SK-N-SH (cell line): ENCODE results near the gene RPL29. TPM values are rescaled to one million over a fixed set of nuclear protein-coding genes. Genes with fewer than 3 reads are reported as not detected.
A peak's percentile ranks its signal among the peaks of the same experiment; 100 is the strongest.

Experiments used
- CTCF ChIA-PET: fragments of 300-600, 350-600 bp; formaldehyde crosslinking; extraction: SDS; loops from one replicate; lab custom pipeline; 2021; lab: Yijun Ruan, JAX
- POLR2A ChIA-PET: fragments of 350-600 bp; sonication (Branson Sonifier 250); formaldehyde crosslinking; extraction: SDS; loops from one replicate; lab custom pipeline; 2020; ENCODE audit warnings: antibody characterized with exemption, inconsistent platforms; lab: Yijun Ruan, JAX
- DNase-seq: peaks from one replicate; pipeline ENCODE4 v3.0.0; 2012
- H2AFZ ChIP-seq: fragments of 200-600 bp; sonication (generic); 2 replicates; pipeline ENCODE4 v1.8.1; 2016; ENCODE audit warnings: antibody characterized with exemption, mild to moderate bottlenecking, low read depth
- H3F3A ChIP-seq: fragments of 200-600 bp; sonication (generic); replicated peaks from 2 replicates; pipeline ENCODE3; 2016; ENCODE audit warnings: antibody characterized with exemption, mild to moderate bottlenecking; ENCODE audit not compliant: insufficient read depth
- H3K27ac ChIP-seq, 2 experiments: fragments of 200-500 bp in 1 of 2; fragments of 200-600 bp in 1 of 2; sonication (Bioruptor generic) in 1 of 2; sonication (generic), shearing (Covaris generic) in 1 of 2; 2 replicates each; pipeline versions ENCODE4 v1.5.1 to v1.6.1; 2014 to 2016; ENCODE audit warnings: low read depth in 2 of 2, inconsistent platforms in 1 of 2, low read length in 1 of 2, mild to moderate bottlenecking in 1 of 2, mixed read lengths in 1 of 2
- H3K27me3 ChIP-seq: fragments of 200-600 bp; sonication (generic), shearing (Covaris generic); 2 replicates; pipeline ENCODE4 v1.6.1; 2016; ENCODE audit warnings: mixed run types; ENCODE audit not compliant: insufficient read depth
- H3K36me3 ChIP-seq, 2 experiments: fragments of 200-500 bp in 1 of 2; fragments of 200-600 bp in 1 of 2; sonication (Bioruptor generic) in 1 of 2; sonication (generic) in 1 of 2; replicated peaks in 1 of 2; 2 replicates each; pipeline versions ENCODE3 to v1.5.1; 2014 to 2016; ENCODE audit warnings: low read length in 1 of 2, mild to moderate bottlenecking in 1 of 2; ENCODE audit not compliant: insufficient read depth in 2 of 2, control insufficient read depth in 1 of 2
- H3K4me1 ChIP-seq, 2 experiments: fragments of 200-500 bp in 1 of 2; fragments of 200-600 bp in 1 of 2; sonication (Bioruptor generic) in 1 of 2; sonication (generic), shearing (Covaris generic) in 1 of 2; 2 replicates each; pipeline versions ENCODE4 v1.5.1 to v1.6.1; 2014 to 2016; ENCODE audit warnings: low read depth in 1 of 2, low read length in 1 of 2, mixed run types in 1 of 2; ENCODE audit not compliant: insufficient read depth in 2 of 2, control insufficient read depth in 1 of 2
- H3K4me2 ChIP-seq: fragments of 200-600 bp; sonication (generic), shearing (Covaris generic); 2 replicates; pipeline ENCODE4 v1.6.1; 2017; ENCODE audit warnings: mixed run types
- H3K4me3 ChIP-seq, 2 experiments: fragments of 200-500 bp in 1 of 2; fragments of 200-600 bp in 1 of 2; sonication (Bioruptor generic) in 1 of 2; sonication (generic), shearing (Covaris generic) in 1 of 2; 2 replicates each; pipeline versions ENCODE4 v1.5.1 to v1.8.1; 2014 to 2016; ENCODE audit warnings: low read depth in 2 of 2, inconsistent platforms in 1 of 2, low read length in 1 of 2, mild to moderate bottlenecking in 1 of 2, mixed read lengths in 1 of 2, moderate library complexity in 1 of 2
- H3K79me2 ChIP-seq: fragments of 200-600 bp; sonication (generic); 2 replicates; pipeline ENCODE4 v1.8.1; 2017; ENCODE audit warnings: mild to moderate bottlenecking; ENCODE audit not compliant: insufficient read depth
- H3K9ac ChIP-seq: fragments of 200-600 bp; sonication (generic); 2 replicates; pipeline ENCODE4 v1.6.1; 2017; ENCODE audit warnings: mixed run types
- H3K9me2 ChIP-seq: fragments of 200-600 bp; sonication (generic); 2 replicates; pipeline ENCODE4 v1.6.1; 2017; ENCODE audit warnings: mixed run types
- H3K9me3 ChIP-seq: fragments of 200-600 bp; sonication (generic); 2 replicates; pipeline ENCODE4 v1.6.1; 2017; ENCODE audit warnings: mixed run types, mild to moderate bottlenecking, moderate library complexity
- H4K20me1 ChIP-seq: fragments of 200-600 bp; sonication (generic); 2 replicates; pipeline ENCODE4 v1.6.1; 2017; ENCODE audit warnings: mild to moderate bottlenecking, mixed run types; ENCODE audit not compliant: insufficient read depth
- CTCF ChIP-seq: fragments of 200-600 bp; sonication (generic); IDR thresholded peaks from 2 replicates; pipeline ENCODE4 v1.6.1; 2017; ENCODE audit warnings: antibody characterized with exemption, mild to moderate bottlenecking, moderate library complexity
- ELF1 ChIP-seq: IDR thresholded peaks from 2 replicates; pipeline ENCODE4 v1.4.0; 2012
- EP300 ChIP-seq, 2 experiments: IDR thresholded peaks; 2 replicates each; pipeline versions ENCODE4 v1.4.0 to v1.6.1; 2012; ENCODE audit warnings: borderline replicate concordance in 1 of 2, low read depth in 1 of 2, low read length in 1 of 2
- EZH2phosphoT487 ChIP-seq: fragments of 200-600 bp; sonication (generic); IDR thresholded peaks from 2 replicates; pipeline ENCODE4 v1.6.1; 2017; ENCODE audit warnings: low read depth, mixed run types, mild to moderate bottlenecking, antibody characterized with exemption, moderate library complexity, borderline replicate concordance
- FOXJ3 ChIP-seq: sonication (generic); formaldehyde crosslinking; IDR thresholded peaks from 2 replicates; pipeline ENCODE4 v1.5.1; 2020; ENCODE audit warnings: mild to moderate bottlenecking, missing genetic modification reagents
- GABPA ChIP-seq: IDR thresholded peaks from 2 replicates; pipeline ENCODE4 v1.4.0; 2012; ENCODE audit warnings: low read depth, mild to moderate bottlenecking
- GATA2 ChIP-seq: sonication (generic); formaldehyde crosslinking; IDR thresholded peaks from 2 replicates; pipeline ENCODE4 v1.5.0; 2020; ENCODE audit warnings: mild to moderate bottlenecking, missing genetic modification reagents
- IRF3 ChIP-seq: fragments of 150-350 bp; IDR thresholded peaks from 2 replicates; pipeline ENCODE4 v1.6.1; 2016; ENCODE audit warnings: mild to moderate bottlenecking, low read depth, low read length
- MAX ChIP-seq: IDR thresholded peaks from 2 replicates; pipeline ENCODE4 v1.4.0; 2012; ENCODE audit warnings: low read depth
- MXI1 ChIP-seq: IDR thresholded peaks from 2 replicates; pipeline ENCODE4 v1.6.1; 2012; ENCODE audit warnings: mild to moderate bottlenecking, low read depth, low read length, improper control_type of control experiment
- POLR2AphosphoS5 ChIP-seq: IDR thresholded peaks from 2 replicates; pipeline ENCODE4 v1.6.1; 2012; ENCODE audit warnings: low read depth, low read length
- RAD21 ChIP-seq: IDR thresholded peaks from 2 replicates; pipeline ENCODE4 v1.6.1; 2012; ENCODE audit warnings: mild to moderate bottlenecking, low read length
- RCOR1 ChIP-seq: fragments of 150-350 bp; IDR thresholded peaks from 2 replicates; pipeline ENCODE4 v1.6.1; 2017; ENCODE audit warnings: antibody characterized with exemption, low read length
- RFX5 ChIP-seq: IDR thresholded peaks from 2 replicates; pipeline ENCODE4 v1.6.1; 2012; ENCODE audit warnings: mild to moderate bottlenecking, improper control_type of control experiment, low read length
- RXRA ChIP-seq: IDR thresholded peaks from 2 replicates; pipeline ENCODE4 v1.4.0; 2012; ENCODE audit warnings: low read depth, mild to moderate bottlenecking, borderline replicate concordance
- SMC3 ChIP-seq: IDR thresholded peaks from 2 replicates; pipeline ENCODE4 v1.6.1; 2012; ENCODE audit warnings: low read depth, low read length, improper control_type of control experiment
- TAF1 ChIP-seq: IDR thresholded peaks from 2 replicates; pipeline ENCODE4 v1.6.1; 2012; ENCODE audit warnings: low read depth, mild to moderate bottlenecking, low read length, moderate library complexity, borderline replicate concordance
- TCF12 ChIP-seq: IDR thresholded peaks from 2 replicates; pipeline ENCODE4 v1.4.0; 2012
- YY1 ChIP-seq: IDR thresholded peaks from 2 replicates; pipeline ENCODE4 v1.4.0; 2012; ENCODE audit warnings: low read depth, mild to moderate bottlenecking
- ZBTB33 ChIP-seq: IDR thresholded peaks from 2 replicates; pipeline ENCODE4 v1.4.0; 2012; ENCODE audit warnings: low read depth, borderline replicate concordance
- WGBS: methylation state at CpG from one replicate; pipeline ENCODE4 v1.1.6; 2017; ENCODE audit warnings: low lambda C conversion rate; 5-methylcytosine and 5-hydroxymethylcytosine counted together
- polyA plus RNA-seq, 3 experiments: library from polyadenylated mRNA; depleted of rRNA; stranded (reverse); fragments of >200 nt; gene quantifications; 2 replicates each; pipeline ENCODE4 v1.2.3, GENCODE V29; 2012

The RPL29 gene
- polyA plus RNA-seq, 1 of the 3 experiments (the other 2 are of a cell fraction): 3,173 TPM

- no CpG with 5 or more reads among the region's 10 CpGs for WGBS
- Histone ChIP-seq H3K36me3 (no peaks in the 10 kb centered on the region), H3K4me2 (no peak overlapping the region), H3K9ac (no peak overlapping the region), H3K4me1 (peaks cover 0 to 83% of the 10 kb centered on the region in 2 experiments; a peak in 2 of 4 replicates), H3K9me2 (no peaks in the 10 kb centered on the region), H3K4me3 (no peak overlapping the region), H3K79me2 (no peaks in the 10 kb centered on the region), H4K20me1 (no peaks in the 10 kb centered on the region), H3K27me3 (no peaks in the 10 kb centered on the region), H3F3A (no peaks in the 10 kb centered on the region), H2AFZ (no peak overlapping the region), H3K27ac (peak overlapping the region in 1 of 2 experiments; percentile 100; a peak in 2 of 4 replicates), H3K9me3 (no peaks in the 10 kb centered on the region)
- POLR2A ChIA-PET: interaction anchor here (1.0 to 9.4 kb wide), 17 partner anchors 9 to 250 kb away, joined by 3 to 218 read pairs (median 8); partner anchors contain the start of genes DUSP7 and RPL29
- no peak for DNase-seq
- TF ChIP-seq ELF1 (no peak), MXI1 (0 out of 2 replicates have a peak, but pooled peaks have one; percentile 54)
- CTCF ChIA-PET: interaction anchor here (0.7 to 9.8 kb wide), 12 partner anchors 12 to 115 kb away, joined by 3 to 205 read pairs (median 6); partner anchors contain the start of gene DUSP7
Measured at GRCh38 chr3:52029535-52029934, 33.8 kb upstream of the RPL29 start.

GRCh38 chr3:52029053-52029452 is 33.4 kb upstream of the RPL29 start:
- Histone ChIP-seq H3K9me3 (no peaks in the 10 kb centered on the region), H3F3A (no peaks in the 10 kb centered on the region), H3K4me1 (peaks cover 0 to 83% of the 10 kb centered on the region in 2 experiments; a peak in 2 of 4 replicates), H3K4me2 (no peak overlapping the region), H3K4me3 (no peak overlapping the region), H4K20me1 (no peaks in the 10 kb centered on the region), H3K27me3 (no peaks in the 10 kb centered on the region), H3K79me2 (no peaks in the 10 kb centered on the region), H3K9ac (no peak overlapping the region), H3K27ac (peak overlapping the region in 1 of 2 experiments; percentile 100; a peak in 2 of 4 replicates), H3K9me2 (no peaks in the 10 kb centered on the region), H2AFZ (no peak overlapping the region), H3K36me3 (no peaks in the 10 kb centered on the region)
- peak; percentile 82 for DNase-seq
- ChIA-PET CTCF (interaction anchor here (0.9 to 9.8 kb wide), 11 partner anchors 10 to 116 kb away, joined by 3 to 205 read pairs (median 7); partner anchors contain the start of gene DUSP7), POLR2A (interaction anchor here (0.6 to 9.4 kb wide), 20 partner anchors 8 to 258 kb away, joined by 3 to 218 read pairs (median 6); partner anchors contain the start of genes DUSP7, GLYCTK and RPL29)
- WGBS: 87% methylated on average over 5 of the region's 9 CpGs
- TF ChIP-seq ZBTB33: no peak
- no peak for TF ChIP-seq ELF1
- TF ChIP-seq RCOR1: peak; percentile 92
- no peak for TF ChIP-seq CTCF
- no peak for TF ChIP-seq RXRA
- TF ChIP-seq TCF12: peak; percentile 40; the same call in 1 of the 2 replicates
- TF ChIP-seq POLR2AphosphoS5: peak; percentile 22; the same call in 1 of the 2 replicates
- no peak for TF ChIP-seq TAF1
- peak; percentile 96 for TF ChIP-seq FOXJ3 (CRISPR knock-in tag)
- TF ChIP-seq EZH2phosphoT487: no peak
- TF ChIP-seq SMC3: no peak; the same call in 1 of the 2 replicates
- TF ChIP-seq RAD21: peak; percentile 12
- TF ChIP-seq MAX: no peak
- TF ChIP-seq GATA2: peak; percentile 99
- peak in 1 of 2 experiments; percentile 98; a peak in 2 of 4 replicates for TF ChIP-seq EP300 (IDR thresholded peaks at IDR 0.05; ENCODE audit: borderline replicate concordance in 1 of 2, low read depth in 1 of 2, low read length in 1 of 2)
- TF ChIP-seq RFX5: no peak
- TF ChIP-seq GABPA: no peak
- TF ChIP-seq IRF3: no peak
- TF ChIP-seq YY1: no peak
